Right atrium auricular region (tissue), 2 donors: Measurements from ENCODE around the gene MAP1A. TPM values are rescaled to one million over a fixed set of nuclear protein-coding genes. Genes with fewer than 3 reads are reported as not detected.

Source experiments
- DNase-seq: peaks from one replicate; pipeline ENCODE4 v3.0.0-alpha.2; 2019; ENCODE audit warnings: low spot score
- H3K27ac ChIP-seq, 2 donors: fragments of 200-600 bp; sonication (generic); 1 replicate in 1 of 2; 2 replicates in 1 of 2; pipeline ENCODE4 v1.5.1; 2016 to 2019
- H3K27me3 ChIP-seq, 2 donors: fragments of 200-600 bp; sonication (generic); one replicate each; pipeline versions ENCODE4 v1.5.1 to v1.6.0; 2017 to 2019
- H3K36me3 ChIP-seq: fragments of 200-600 bp; sonication (generic); one replicate; pipeline ENCODE4 v1.5.1; 2016
- H3K4me1 ChIP-seq, 2 donors: fragments of 200-600 bp; sonication (generic); one replicate each; pipeline versions ENCODE4 v1.5.1 to v1.6.0; 2017 to 2019
- H3K4me3 ChIP-seq, 2 donors: fragments of 200-600 bp; sonication (generic); 1 replicate in 1 of 2; 2 replicates in 1 of 2; pipeline ENCODE4 v1.5.1; 2017 to 2019; ENCODE audit warnings: mild to moderate bottlenecking in 1 of 2, moderate library complexity in 1 of 2
- H3K9me3 ChIP-seq, 2 donors: fragments of 200-600 bp; sonication (generic); one replicate each; pipeline ENCODE4 v1.5.1; 2019
- CTCF ChIP-seq, 2 donors: fragments of 200-600 bp; sonication (generic); IDR thresholded peaks; one replicate each; pipeline ENCODE4 v1.5.1; 2019; ENCODE audit warnings: antibody characterized with exemption in 2 of 2
- total RNA-seq, 2 donors: library from RNA; depleted of rRNA; stranded (reverse); fragments of >200 nt; gene quantifications; one replicate each; pipeline ENCODE4 v1.1.0, GENCODE V29; 2016

Gene MAP1A
- total RNA-seq, 2 donors from 2014 or later, result 39.3 to 52.7 TPM

DNA sequence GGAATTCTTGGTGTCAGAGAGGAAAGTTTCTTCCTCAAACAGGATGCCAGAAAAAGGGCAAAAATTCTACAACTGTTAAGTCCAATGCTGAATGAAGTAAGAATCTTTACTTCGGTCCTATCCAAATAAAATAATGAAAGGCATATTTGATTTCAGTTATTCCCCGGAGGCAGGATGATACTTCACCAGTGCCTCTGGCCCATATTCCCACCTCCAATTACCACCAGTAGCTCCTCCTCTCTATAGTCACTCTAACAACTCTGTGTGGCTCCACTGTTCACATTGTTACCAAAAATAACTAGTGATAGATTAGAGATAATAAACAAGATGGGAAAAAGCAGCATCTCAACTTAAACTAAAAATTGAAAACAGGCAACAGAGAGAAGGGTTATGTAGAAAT lies 20.7 kb downstream of the MAP1A start:
- no peaks in the 10 kb centered on the region for H3K27me3 ChIP-seq
- H3K4me1 ChIP-seq, result no peaks in the 10 kb centered on the region
- peaks cover 12% of the 10 kb centered on the region for H3K36me3 ChIP-seq
- no peak for DNase-seq
- no peak for TF ChIP-seq CTCF (IDR thresholded peaks at IDR 0.05)
- no peaks in the 10 kb centered on the region for H3K9me3 ChIP-seq
- H3K27ac ChIP-seq, result no peak overlapping the region
- H3K4me3 ChIP-seq, result no peak overlapping the region

GRCh38 chr15:43541785-43542184 lies 24.4 kb downstream of the MAP1A start:
- Histone ChIP-seq H3K27me3 (no peaks in the 10 kb centered on the region), H3K27ac (no peak overlapping the region), H3K9me3 (peaks cover 0 to 4% of the 10 kb centered on the region in 2 donors), H3K4me1 (no peaks in the 10 kb centered on the region), H3K4me3 (no peak overlapping the region), H3K36me3 (no peaks in the 10 kb centered on the region)
- no peak for TF ChIP-seq CTCF (IDR thresholded peaks at IDR 0.05)
- DNase-seq, result no peak

- Histone ChIP-seq H3K27me3 (no peaks in the 10 kb centered on the region), H3K4me3 (no peak overlapping the region), H3K36me3 (no peaks in the 10 kb centered on the region), H3K4me1 (no peaks in the 10 kb centered on the region), H3K9me3 (peaks cover 0 to 8% of the 10 kb centered on the region in 2 donors), H3K27ac (no peak overlapping the region)
- DNase-seq, result no peak
- no peak for TF ChIP-seq CTCF (IDR thresholded peaks at IDR 0.05)
Measured at GRCh38 chr15:43544266-43544665, 26.9 kb downstream of the MAP1A start.

- TF ChIP-seq CTCF (IDR thresholded peaks at IDR 0.05), result no peak
- Histone ChIP-seq H3K27me3 (no peaks in the 10 kb centered on the region), H3K4me3 (no peak overlapping the region), H3K36me3 (no peaks in the 10 kb centered on the region), H3K4me1 (no peaks in the 10 kb centered on the region), H3K9me3 (peaks cover 0 to 8% of the 10 kb centered on the region in 2 donors), H3K27ac (no peak overlapping the region)
- no peak for DNase-seq
Measured at GRCh38 chr15:43545426-43545825, 28.0 kb downstream of the MAP1A start.

- no peak overlapping the region for H3K27ac ChIP-seq
- peaks cover 0 to 8% of the 10 kb centered on the region in 2 donors for H3K9me3 ChIP-seq
- H3K4me1 ChIP-seq, result no peaks in the 10 kb centered on the region
- H3K27me3 ChIP-seq, result no peaks in the 10 kb centered on the region
- H3K36me3 ChIP-seq, result no peaks in the 10 kb centered on the region
- DNase-seq, result no peak
- no peak overlapping the region for H3K4me3 ChIP-seq
- no peak for TF ChIP-seq CTCF (IDR thresholded peaks at IDR 0.05)
Measured at GRCh38 chr15:43547539-43547938, 30.1 kb downstream of the MAP1A start.
